PC-9 (cell line): ENCODE results near the gene CGB1. TPM values are rescaled to one million over a fixed set of nuclear protein-coding genes. Genes with fewer than 3 reads are reported as not detected.

Source experiments
- BruUV-seq: library from RNA; stranded (reverse); fragments of 400-500 nt; replicated peaks from 2 replicates; lab custom pipeline; 2021; lab: Mats Ljungman, UMichigan
- CTCF ChIA-PET: fragments of 300-600 bp; sonication (Branson Sonifier 250); formaldehyde crosslinking; loops from one replicate; lab custom pipeline; 2022; ENCODE audit warnings: antibody characterized with exemption; lab: Charles Lee
- POLR2A ChIA-PET: fragments of 300-600 bp; sonication (Branson Sonifier 250); formaldehyde crosslinking; loops from one replicate; lab custom pipeline; 2022; ENCODE audit warnings: antibody characterized with exemption; ENCODE audit not compliant: unreplicated experiment; lab: Charles Lee
- DNase-seq, 2 experiments: peaks; one replicate each; pipeline versions ENCODE4 v3.0.0 to v3.0.0-alpha.2; 2015 to 2022; ENCODE audit warnings: mixed read lengths in 1 of 2
- H2AFZ ChIP-seq: fragments of 200-600 bp; sonication (generic); 2 replicates; pipeline ENCODE4 v1.8.1; 2017; ENCODE audit warnings: antibody characterized with exemption
- H3F3A ChIP-seq: fragments of 200-600 bp; sonication (generic); 2 replicates; pipeline ENCODE4 v1.8.1; 2017; ENCODE audit warnings: antibody characterized with exemption, mild to moderate bottlenecking, low read depth; ENCODE audit not compliant: insufficient read depth
- H3K27ac ChIP-seq: fragments of 200-600 bp; sonication (generic); 2 replicates; pipeline ENCODE4 v1.6.1; 2016; ENCODE audit warnings: mixed run types
- H3K27me3 ChIP-seq: fragments of 200-600 bp; sonication (generic); 2 replicates; pipeline ENCODE4 v1.6.1; 2016; ENCODE audit warnings: low read depth, mixed run types; ENCODE audit not compliant: insufficient read depth
- H3K36me3 ChIP-seq: fragments of 200-600 bp; sonication (generic); 2 replicates; pipeline ENCODE4 v1.6.1; 2016; ENCODE audit warnings: low read depth, mixed run types
- H3K4me1 ChIP-seq: fragments of 200-600 bp; sonication (generic); replicated peaks from 2 replicates; pipeline ENCODE4 v1.6.1; 2016; ENCODE audit warnings: mixed run types; ENCODE audit not compliant: insufficient read depth
- H3K4me2 ChIP-seq: fragments of 200-600 bp; sonication (generic); 2 replicates; pipeline ENCODE4 v1.6.1; 2017; ENCODE audit warnings: mixed run types
- H3K4me3 ChIP-seq: fragments of 200-600 bp; sonication (generic); 2 replicates; pipeline ENCODE4 v1.6.1; 2016; ENCODE audit warnings: mixed run types
- H3K79me2 ChIP-seq: fragments of 200-600 bp; sonication (generic); 2 replicates; pipeline ENCODE4 v1.6.1; 2017; ENCODE audit warnings: low read depth, mixed run types
- H3K9me2 ChIP-seq: fragments of 200-600 bp; sonication (generic); 2 replicates; pipeline ENCODE4 v1.8.1; 2017; ENCODE audit warnings: mild to moderate bottlenecking; ENCODE audit not compliant: insufficient read depth
- H3K9me3 ChIP-seq: fragments of 200-600 bp; sonication (generic); 2 replicates; pipeline ENCODE4 v1.8.1; 2016; ENCODE audit warnings: low read depth; ENCODE audit not compliant: insufficient read depth
- H4K20me1 ChIP-seq: fragments of 200-600 bp; sonication (generic); 2 replicates; pipeline ENCODE4 v1.8.1; 2017; ENCODE audit not compliant: insufficient read depth
- CTCF ChIP-seq: fragments of 200-600 bp; sonication (generic); conservative IDR thresholded peaks from 2 replicates; pipeline ENCODE4 v1.6.1; 2017; ENCODE audit warnings: mixed run types, antibody characterized with exemption, mild to moderate bottlenecking, moderate library complexity
- EZH2 ChIP-seq: fragments of 200-600 bp; sonication (generic); IDR thresholded peaks from 2 replicates; pipeline ENCODE4 v1.8.0; 2017; ENCODE audit warnings: antibody characterized with exemption, low read depth
- intact Hi-C: fragments of 100-400 bp; cut with micrococcal nuclease; formaldehyde crosslinking; loops from one replicate; pipeline ENCODE4 v1.10.0; 2022; ENCODE audit not compliant: unreplicated experiment
- total RNA-seq: library from RNA; stranded (reverse); gene quantifications from 2 replicates; pipeline ENCODE4 v1.2.3, GENCODE V29; 2021

CGB1 gene
- total RNA-seq, 1 experiment from 2014 or later: 0.83 TPM

GRCh38 chr19:49064029-49064629 is 27.4 kb upstream of the CGB1 start:
- DNase-seq: peak in 1 of 2 experiments; percentile 61
- Histone ChIP-seq H3K4me2 (peak overlapping the region; percentile 62), H3K27me3 (peaks cover 14% of the 10 kb centered on the region), H4K20me1 (no peaks in the 10 kb centered on the region), H3K9me3 (no peaks in the 10 kb centered on the region), H3K9me2 (no peaks in the 10 kb centered on the region), H3K79me2 (no peaks in the 10 kb centered on the region), H3F3A (peaks cover 42% of the 10 kb centered on the region), H3K27ac (no peak overlapping the region), H3K4me1 (peaks cover 11% of the 10 kb centered on the region; the same call in 1 of the 2 replicates), H3K36me3 (no peaks in the 10 kb centered on the region), H2AFZ (no peak overlapping the region), H3K4me3 (peak overlapping the region; percentile 35; the same call in 1 of the 2 replicates)
- TF ChIP-seq CTCF (no peak), EZH2 (no peak)
- POLR2A ChIA-PET: interaction anchor here (0.6 kb wide), 1 partner anchor 50 kb away, joined by 14 read pairs; the partner anchor contains the start of gene LIN7B
- BruUV-seq: no TSS peak
- CTCF ChIA-PET: interaction anchor here (0.5 to 1.0 kb wide), 3 partner anchors 10 to 219 kb away, joined by 3 to 7 read pairs (median 5); no protein-coding TSS in a partner anchor
- intact Hi-C loops: no loop called here

- Histone ChIP-seq H3K79me2 (no peaks in the 10 kb centered on the region), H3K9me3 (no peaks in the 10 kb centered on the region), H4K20me1 (no peaks in the 10 kb centered on the region), H3F3A (peaks cover 33% of the 10 kb centered on the region), H3K27ac (no peak overlapping the region), H3K4me2 (no peak overlapping the region), H2AFZ (no peak overlapping the region), H3K4me1 (peaks cover 17% of the 10 kb centered on the region; the same call in 1 of the 2 replicates), H3K4me3 (no peak overlapping the region), H3K36me3 (no peaks in the 10 kb centered on the region), H3K27me3 (peaks cover 5% of the 10 kb centered on the region; the same call in 1 of the 2 replicates), H3K9me2 (no peaks in the 10 kb centered on the region)
- TF ChIP-seq EZH2 (no peak), CTCF (no peak)
- POLR2A ChIA-PET: no interaction called here
- intact Hi-C loops: no loop called here
- CTCF ChIA-PET: no interaction called here
- BruUV-seq: no TSS peak
- DNase-seq: no peak
These were observed 24.8 kb upstream of the CGB1 start for GRCh38 chr19:49061445-49061844.

- Histone ChIP-seq H3K27ac (no peak overlapping the region), H3F3A (peaks cover 33% of the 10 kb centered on the region), H3K4me3 (no peak overlapping the region), H3K9me3 (no peaks in the 10 kb centered on the region), H3K9me2 (no peaks in the 10 kb centered on the region), H3K27me3 (0 out of 2 replicates have a peak, but pooled peaks cover under 1% of the 10 kb centered on the region), H3K36me3 (no peaks in the 10 kb centered on the region), H3K79me2 (no peaks in the 10 kb centered on the region), H2AFZ (no peak overlapping the region), H3K4me2 (no peak overlapping the region), H4K20me1 (no peaks in the 10 kb centered on the region), H3K4me1 (peaks cover 17% of the 10 kb centered on the region; the same call in 1 of the 2 replicates)
- CTCF ChIA-PET: no interaction called here
- BruUV-seq: no TSS peak
- DNase-seq: no peak
- intact Hi-C loops: no loop called here
- POLR2A ChIA-PET: no interaction called here
- TF ChIP-seq EZH2 (no peak), CTCF (no peak)
These were observed 24.3 kb upstream of the CGB1 start for GRCh38 chr19:49061000-49061399.
